ENCODE results near the gene LDLRAD3.

DNA sequence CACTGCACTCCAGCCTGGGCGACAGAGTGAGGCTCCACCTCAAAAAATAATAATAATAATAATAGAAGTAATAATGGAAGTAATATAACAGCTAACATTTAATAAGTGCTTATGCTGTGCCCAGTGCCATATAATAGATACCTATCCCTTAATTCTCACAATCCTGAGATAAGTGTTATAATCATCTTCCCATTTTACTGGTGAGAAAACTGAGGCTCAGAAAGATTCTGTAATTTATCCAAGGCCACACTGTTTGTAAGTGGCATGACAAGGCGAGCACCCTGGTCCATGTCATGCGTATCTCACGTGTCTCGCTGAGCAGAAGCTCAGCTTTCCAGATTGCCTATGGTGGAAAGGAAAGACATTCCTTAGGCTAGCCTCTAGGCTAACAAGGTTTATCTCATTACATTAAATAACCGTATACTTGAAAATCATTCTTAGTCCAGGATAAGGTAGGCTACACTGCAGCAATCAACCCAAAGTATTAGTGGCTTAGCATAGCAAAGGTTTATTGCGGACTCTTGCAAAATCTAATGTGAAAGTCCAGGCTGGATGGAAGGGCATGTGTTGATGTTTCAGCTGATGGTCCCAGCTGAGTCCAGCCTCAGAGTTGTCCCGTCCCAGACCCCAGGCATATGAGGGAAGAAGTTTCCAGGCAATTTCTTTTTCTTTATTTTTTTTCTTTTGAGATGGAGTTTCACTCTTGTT, 15.0 kb upstream of the LDLRAD3 start:
- TF ChIP-seq, protein P1, sequence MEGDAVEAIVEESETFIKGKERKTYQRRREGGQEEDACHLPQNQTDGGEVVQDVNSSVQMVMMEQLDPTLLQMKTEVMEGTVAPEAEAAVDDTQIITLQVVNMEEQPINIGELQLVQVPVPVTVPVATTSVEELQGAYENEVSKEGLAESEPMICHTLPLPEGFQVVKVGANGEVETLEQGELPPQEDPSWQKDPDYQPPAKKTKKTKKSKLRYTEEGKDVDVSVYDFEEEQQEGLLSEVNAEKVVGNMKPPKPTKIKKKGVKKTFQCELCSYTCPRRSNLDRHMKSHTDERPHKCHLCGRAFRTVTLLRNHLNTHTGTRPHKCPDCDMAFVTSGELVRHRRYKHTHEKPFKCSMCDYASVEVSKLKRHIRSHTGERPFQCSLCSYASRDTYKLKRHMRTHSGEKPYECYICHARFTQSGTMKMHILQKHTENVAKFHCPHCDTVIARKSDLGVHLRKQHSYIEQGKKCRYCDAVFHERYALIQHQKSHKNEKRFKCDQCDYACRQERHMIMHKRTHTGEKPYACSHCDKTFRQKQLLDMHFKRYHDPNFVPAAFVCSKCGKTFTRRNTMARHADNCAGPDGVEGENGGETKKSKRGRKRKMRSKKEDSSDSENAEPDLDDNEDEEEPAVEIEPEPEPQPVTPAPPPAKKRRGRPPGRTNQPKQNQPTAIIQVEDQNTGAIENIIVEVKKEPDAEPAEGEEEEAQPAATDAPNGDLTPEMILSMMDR (IDR thresholded peaks at IDR 0.05): no peak
- TF ChIP-seq POLR2A (IDR thresholded peaks at IDR 0.05) (no peak), POLR2AphosphoS5 (IDR thresholded peaks at IDR 0.05) (no peak)

All from prostate gland (tissue), 2 donors.